ENCODE measurements around the gene HEY2.
"Not testable (repeated sequence)": the region's sequence is repeated elsewhere in the genome, so short reads cannot be mapped to it uniquely, and the experiment has no call there.

HEY2 gene

DNA sequence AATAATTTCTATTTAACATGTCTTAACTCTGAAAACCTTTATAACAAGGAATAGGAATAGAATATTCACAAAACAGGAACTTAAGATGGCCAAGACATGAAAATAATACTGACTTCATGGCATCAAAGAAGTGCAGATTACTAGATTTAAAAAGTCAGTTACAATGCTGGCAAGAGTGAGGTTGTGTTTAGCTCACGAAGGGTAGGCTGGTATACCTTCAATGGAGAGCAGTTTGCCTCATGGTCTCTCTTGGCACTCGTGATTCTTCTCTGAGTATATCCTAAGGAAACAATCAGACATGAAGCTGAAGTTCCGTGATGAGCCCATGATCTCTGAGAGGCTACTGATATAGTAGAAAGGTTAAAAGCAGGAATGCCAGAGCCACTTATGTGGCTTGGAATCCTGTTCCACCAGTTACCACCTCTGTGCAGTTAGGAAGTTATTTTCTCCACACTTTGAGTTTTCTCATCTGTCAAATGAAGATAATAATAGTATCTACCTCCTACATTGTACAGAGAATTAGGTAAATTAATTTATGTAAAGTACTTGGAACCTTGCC, 48.5 kb downstream of the HEY2 start:
- DNase-seq = no peak

DNA sequence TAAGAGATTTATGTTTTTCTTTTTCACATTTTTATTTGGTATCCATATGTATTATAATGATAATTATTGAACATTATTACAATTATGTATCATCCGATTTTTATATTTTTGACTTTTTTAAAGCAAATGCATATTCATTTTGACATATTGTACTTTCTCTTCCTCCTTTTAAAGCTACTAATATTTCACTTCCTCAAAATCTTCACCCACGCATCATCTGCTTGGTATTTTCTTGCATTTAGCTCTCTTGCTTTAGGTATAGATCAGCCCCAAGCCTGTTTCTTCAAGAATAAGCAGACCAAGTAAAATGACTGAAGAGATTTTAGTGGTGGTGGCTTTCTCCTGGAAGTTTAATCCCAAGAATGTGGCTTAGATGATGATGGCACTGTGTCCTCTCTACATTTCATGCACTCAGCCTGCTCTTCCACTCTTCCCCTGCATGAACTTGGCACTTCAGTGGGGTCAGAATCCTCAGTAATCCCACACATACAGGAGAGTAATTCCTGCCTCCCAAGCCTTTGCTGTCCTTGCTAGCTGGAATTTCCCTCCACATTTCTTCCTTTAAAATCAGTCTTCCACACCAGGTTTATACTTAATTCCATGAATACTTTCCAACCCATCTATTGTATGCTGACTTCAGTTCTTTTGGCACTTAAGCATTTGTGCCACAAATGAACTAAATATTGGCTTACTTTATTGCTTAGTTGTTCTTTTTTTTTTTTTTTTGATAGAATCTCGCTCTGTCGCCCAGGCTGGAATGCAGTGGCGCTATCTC, 49.5 kb downstream of the HEY2 start:
- no peak for DNase-seq

DNA sequence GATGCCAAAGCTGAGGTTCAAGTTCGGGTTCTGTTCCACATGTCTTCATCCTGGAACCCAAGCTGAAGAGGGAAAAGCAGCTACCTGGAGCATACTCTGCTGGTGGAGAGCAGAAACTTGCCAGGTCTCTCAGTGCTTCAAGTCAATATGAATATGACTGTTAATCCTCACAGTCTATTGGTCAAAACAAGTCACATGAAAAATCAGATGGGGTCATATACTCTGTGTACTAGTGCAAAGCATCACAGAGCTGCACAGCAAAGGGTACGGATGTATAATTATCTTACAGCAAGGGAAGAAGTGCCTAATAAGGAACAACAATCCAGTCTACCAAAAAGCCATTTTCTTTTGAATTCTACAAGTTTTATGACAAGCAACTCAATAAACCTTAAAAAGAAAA, 53.0 kb downstream of the HEY2 start:
- no peak for DNase-seq

GRCh38 chr6:125802943-125803377, 53.5 kb downstream of the HEY2 start:
- DNase-seq = no peak

DNA sequence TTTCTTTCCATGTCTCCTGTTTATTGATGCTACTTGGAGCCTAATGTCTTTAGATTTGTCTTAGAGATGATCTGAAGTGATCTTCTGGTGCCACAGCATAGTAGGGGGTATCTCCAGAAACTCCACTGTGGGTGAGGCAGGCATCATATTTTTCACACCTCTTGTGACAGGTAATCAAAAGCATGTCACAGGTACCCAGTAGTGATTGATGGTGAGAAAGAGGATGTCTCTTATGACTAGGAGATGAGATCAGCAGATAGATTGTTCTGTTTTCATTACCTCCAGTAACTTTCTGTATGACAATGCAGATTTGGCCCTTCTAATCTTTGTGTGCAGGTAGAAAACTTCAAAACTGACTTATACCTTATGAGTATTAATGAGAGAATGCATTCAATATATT, 54.8 kb downstream of the HEY2 start:
- DNase-seq = no peak

- DNase-seq = not testable (repeated sequence)
Observed at GRCh38 chr6:125804866-125805425, 55.5 kb downstream of the HEY2 start.

- no peak for DNase-seq
Observed at GRCh38 chr6:125806813-125807212, 57.4 kb downstream of the HEY2 start.

- DNase-seq = no peak
Observed at GRCh38 chr6:125807293-125807692, 57.9 kb downstream of the HEY2 start.

DNA sequence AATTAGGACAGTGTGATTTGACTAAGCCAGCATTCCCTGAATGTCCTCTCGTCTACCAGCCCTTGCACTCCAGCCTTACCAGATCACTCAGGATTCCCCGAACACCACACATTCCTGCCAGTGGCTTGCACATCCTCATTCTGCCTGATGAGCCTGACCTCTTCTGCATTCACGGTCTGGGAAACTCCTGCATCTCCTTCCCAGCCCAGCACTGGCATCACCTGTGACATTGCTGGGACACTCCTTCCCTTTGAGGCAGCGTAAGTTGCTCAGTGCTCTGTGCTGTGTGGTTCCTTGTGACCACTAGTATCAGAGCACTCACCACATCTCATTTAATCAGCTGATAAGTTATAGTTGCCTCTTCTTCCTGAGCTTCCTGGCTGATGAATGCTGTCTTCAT, 58.6 kb downstream of the HEY2 start:
- DNase-seq = no peak

- no peak for DNase-seq
Observed at GRCh38 chr6:125808591-125808990, 59.2 kb downstream of the HEY2 start.

DNA sequence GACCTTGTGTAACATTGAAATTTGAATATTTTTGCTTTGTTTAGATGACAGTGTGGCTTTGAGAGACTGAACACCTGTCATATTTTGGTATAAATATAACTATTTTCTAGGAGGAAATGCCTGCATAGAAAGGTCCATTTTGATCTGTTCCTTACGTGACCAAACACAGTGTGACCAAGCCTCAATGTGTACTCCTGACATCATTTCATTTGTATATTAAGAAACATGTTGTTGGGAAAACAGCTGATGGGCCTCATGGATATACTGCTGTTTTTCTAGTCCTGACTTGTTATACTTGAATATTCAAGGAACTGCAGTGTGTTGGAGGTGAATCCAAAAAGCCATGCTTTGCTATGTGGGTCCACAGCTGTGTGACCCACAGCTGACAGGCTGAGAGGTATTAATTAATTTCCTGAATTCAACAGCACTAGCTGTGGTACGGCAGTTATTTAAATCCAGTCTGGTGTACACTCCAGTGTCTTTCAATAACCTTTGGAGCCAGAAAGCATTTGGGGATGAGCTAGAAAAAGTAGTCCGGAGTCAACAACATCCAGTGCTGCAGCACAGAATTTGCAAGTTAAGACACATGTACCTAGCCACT, 60.2 kb downstream of the HEY2 start:
- DNase-seq = no peak

GRCh38 chr6:125810445-125810844, 61.0 kb downstream of the HEY2 start:
- no peak for DNase-seq

Data from cortex of kidney (tissue), 1 donor.